Vagina (tissue), 2 donors: ENCODE measurements around the gene NR1I2. TPM values are rescaled to one million over a fixed set of nuclear protein-coding genes. Genes with fewer than 3 reads are reported as not detected.

Experiments
- DNase-seq, 2 donors: peaks; one replicate each; pipeline ENCODE4 v3.0.0-alpha.2; 2017; ENCODE audit errors: extremely low spot score in 2 of 2
- H3K27ac ChIP-seq: fragments of 200-600 bp; sonication (generic); one replicate; pipeline ENCODE4 v1.5.1; 2019
- H3K27me3 ChIP-seq: fragments of 200-600 bp; sonication (generic); one replicate; pipeline ENCODE4 v1.5.1; 2019
- H3K36me3 ChIP-seq, 2 donors: fragments of 200-600 bp; sonication (generic); one replicate each; pipeline ENCODE4 v1.5.1; 2017 to 2019
- H3K4me1 ChIP-seq: fragments of 200-600 bp; sonication (generic); one replicate; pipeline ENCODE4 v1.5.1; 2019
- H3K4me3 ChIP-seq, 2 donors: fragments of 200-600 bp; sonication (generic); 1 replicate in 1 of 2; 2 replicates in 1 of 2; pipeline ENCODE4 v1.5.1; 2016 to 2019
- H3K9me3 ChIP-seq: fragments of 200-600 bp; sonication (generic); one replicate; pipeline ENCODE4 v1.5.1; 2019
- POLR2A ChIP-seq, 2 donors: fragments of 450-650 bp; IDR thresholded peaks; one replicate each; pipeline ENCODE4 v1.6.1; 2017; ENCODE audit warnings: antibody characterized with exemption in 2 of 2, mild to moderate bottlenecking in 2 of 2, moderate library complexity in 2 of 2
- POLR2AphosphoS5 ChIP-seq, 2 donors: sonication (generic); formaldehyde crosslinking; IDR thresholded peaks; one replicate each; pipeline ENCODE4 v1.9.0; 2017; ENCODE audit warnings: antibody characterized with exemption in 2 of 2, mild to moderate bottlenecking in 2 of 2, low read depth in 1 of 2; ENCODE audit not compliant: insufficient read depth in 1 of 2
- intact Hi-C: fragments of 100-400 bp; cut with DNase I; formaldehyde crosslinking; loops from one replicate; pipeline ENCODE4 v1.15.1; 2023
- total RNA-seq: library from RNA; depleted of rRNA; stranded (reverse); fragments of >200 nt; gene quantifications from one replicate; pipeline ENCODE4 v1.2.3, GENCODE V29; 2016
- TF ChIP-seq, protein P1 (sequence below), 3 experiments: fragments of 450-650 bp in 2 of 3; fragments of 200-600 bp in 1 of 3; sonication (generic) in 1 of 3; IDR thresholded peaks; one replicate each; pipeline ENCODE4 v1.5.1; 2017 to 2019; ENCODE audit warnings: antibody characterized with exemption in 3 of 3, mild to moderate bottlenecking in 2 of 3, moderate library complexity in 2 of 3

NR1I2 gene
- total RNA-seq, 1 donor from 2014 or later, result not detected

DNA sequence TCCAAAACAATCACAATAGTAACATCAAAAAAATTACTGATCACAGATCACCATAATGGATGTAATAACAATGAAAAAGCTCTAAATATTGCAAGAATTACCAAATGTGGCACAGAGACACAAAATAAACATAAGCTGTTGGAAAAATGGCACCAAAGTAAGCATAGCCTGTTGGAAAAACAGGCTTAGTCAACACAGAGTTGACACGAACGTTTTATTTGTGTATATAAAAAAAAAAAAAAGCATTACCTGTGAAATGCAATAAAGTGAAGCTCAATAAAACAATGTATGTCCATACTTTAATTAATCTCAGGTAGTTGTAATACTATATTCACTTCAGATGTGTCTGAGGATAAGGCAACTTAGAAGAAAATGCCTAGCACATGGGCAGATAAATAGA lies 77.1 kb downstream of the NR1I2 start:
- TF ChIP-seq POLR2AphosphoS5 (IDR thresholded peaks at IDR 0.05; ENCODE audit: insufficient read depth in 1 of 2, low read depth in 1 of 2) (no peak), POLR2A (IDR thresholded peaks at IDR 0.05) (no peak)
- TF ChIP-seq, protein P1, sequence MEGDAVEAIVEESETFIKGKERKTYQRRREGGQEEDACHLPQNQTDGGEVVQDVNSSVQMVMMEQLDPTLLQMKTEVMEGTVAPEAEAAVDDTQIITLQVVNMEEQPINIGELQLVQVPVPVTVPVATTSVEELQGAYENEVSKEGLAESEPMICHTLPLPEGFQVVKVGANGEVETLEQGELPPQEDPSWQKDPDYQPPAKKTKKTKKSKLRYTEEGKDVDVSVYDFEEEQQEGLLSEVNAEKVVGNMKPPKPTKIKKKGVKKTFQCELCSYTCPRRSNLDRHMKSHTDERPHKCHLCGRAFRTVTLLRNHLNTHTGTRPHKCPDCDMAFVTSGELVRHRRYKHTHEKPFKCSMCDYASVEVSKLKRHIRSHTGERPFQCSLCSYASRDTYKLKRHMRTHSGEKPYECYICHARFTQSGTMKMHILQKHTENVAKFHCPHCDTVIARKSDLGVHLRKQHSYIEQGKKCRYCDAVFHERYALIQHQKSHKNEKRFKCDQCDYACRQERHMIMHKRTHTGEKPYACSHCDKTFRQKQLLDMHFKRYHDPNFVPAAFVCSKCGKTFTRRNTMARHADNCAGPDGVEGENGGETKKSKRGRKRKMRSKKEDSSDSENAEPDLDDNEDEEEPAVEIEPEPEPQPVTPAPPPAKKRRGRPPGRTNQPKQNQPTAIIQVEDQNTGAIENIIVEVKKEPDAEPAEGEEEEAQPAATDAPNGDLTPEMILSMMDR (IDR thresholded peaks at IDR 0.05), result no peak
- H3K36me3 ChIP-seq, result peaks cover 3 to 21% of the 10 kb centered on the region in 2 donors

DNA sequence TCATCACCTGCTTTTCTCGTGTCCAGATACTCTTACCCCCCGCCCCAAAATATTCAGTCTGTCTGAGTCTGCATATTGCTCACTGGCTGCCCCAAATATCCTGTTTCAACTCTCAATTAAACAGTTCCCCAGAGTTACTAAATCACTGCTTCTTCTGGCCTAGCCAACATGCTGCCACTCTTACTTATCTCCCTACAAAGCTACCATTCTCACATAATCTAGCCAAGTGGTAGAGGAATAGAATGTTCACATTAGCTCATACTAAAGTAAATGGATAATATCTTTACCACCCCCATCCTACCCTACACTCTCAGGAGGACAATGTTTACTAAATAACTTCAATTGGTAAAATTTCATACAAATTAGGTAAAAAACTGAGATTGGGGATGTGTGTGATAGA lies 77.8 kb downstream of the NR1I2 start:
- no peaks in the 10 kb centered on the region for H3K4me1 ChIP-seq
- intact Hi-C loops, result no loop called here
- H3K27me3 ChIP-seq, result no peaks in the 10 kb centered on the region
- H3K36me3 ChIP-seq, result peaks cover 3 to 21% of the 10 kb centered on the region in 2 donors
- no peaks in the 10 kb centered on the region for H3K9me3 ChIP-seq
- no peak for TF ChIP-seq POLR2A (IDR thresholded peaks at IDR 0.05)
- TF ChIP-seq, protein P1 (IDR thresholded peaks at IDR 0.05), result no peak
- TF ChIP-seq POLR2AphosphoS5 (IDR thresholded peaks at IDR 0.05; ENCODE audit: insufficient read depth in 1 of 2, low read depth in 1 of 2), result no peak
- DNase-seq, result no peak
- no peak overlapping the region for H3K27ac ChIP-seq
- no peak overlapping the region for H3K4me3 ChIP-seq

More for the DNA sequence above, 77.1 kb downstream of the NR1I2 start:
- no peak for DNase-seq
- intact Hi-C loops, result no loop called here
- Histone ChIP-seq H3K27me3 (no peaks in the 10 kb centered on the region), H3K4me1 (no peaks in the 10 kb centered on the region), H3K9me3 (no peaks in the 10 kb centered on the region), H3K4me3 (no peak overlapping the region), H3K27ac (no peak overlapping the region)

DNA sequence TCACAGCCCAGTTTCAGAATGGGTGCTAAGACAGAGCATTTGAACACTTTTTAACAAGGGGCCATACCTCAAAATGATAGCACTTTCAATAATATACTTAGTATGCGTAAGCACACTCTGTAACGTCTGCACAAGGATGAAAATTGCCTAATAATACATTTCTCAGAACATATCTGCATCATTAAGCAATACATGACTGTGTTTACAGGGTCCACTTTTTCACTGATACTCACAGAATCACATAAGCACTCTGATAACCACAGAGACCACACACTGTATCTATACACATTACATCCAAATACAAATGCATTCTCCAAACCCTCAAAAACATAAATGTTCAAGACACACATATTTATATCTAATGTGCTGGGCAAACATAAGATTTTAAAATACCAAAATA lies 79.8 kb downstream of the NR1I2 start:
- DNase-seq, result no peak
- Histone ChIP-seq H3K27me3 (no peaks in the 10 kb centered on the region), H3K4me1 (no peaks in the 10 kb centered on the region), H3K4me3 (no peak overlapping the region), H3K36me3 (peaks cover 3 to 21% of the 10 kb centered on the region in 2 donors), H3K27ac (no peak overlapping the region), H3K9me3 (no peaks in the 10 kb centered on the region)
- TF ChIP-seq, protein P1 (IDR thresholded peaks at IDR 0.05), result no peak
- TF ChIP-seq POLR2AphosphoS5 (IDR thresholded peaks at IDR 0.05; ENCODE audit: insufficient read depth in 1 of 2, low read depth in 1 of 2), result no peak
- no peak for TF ChIP-seq POLR2A (IDR thresholded peaks at IDR 0.05)
- intact Hi-C loops, result no loop called here

DNA sequence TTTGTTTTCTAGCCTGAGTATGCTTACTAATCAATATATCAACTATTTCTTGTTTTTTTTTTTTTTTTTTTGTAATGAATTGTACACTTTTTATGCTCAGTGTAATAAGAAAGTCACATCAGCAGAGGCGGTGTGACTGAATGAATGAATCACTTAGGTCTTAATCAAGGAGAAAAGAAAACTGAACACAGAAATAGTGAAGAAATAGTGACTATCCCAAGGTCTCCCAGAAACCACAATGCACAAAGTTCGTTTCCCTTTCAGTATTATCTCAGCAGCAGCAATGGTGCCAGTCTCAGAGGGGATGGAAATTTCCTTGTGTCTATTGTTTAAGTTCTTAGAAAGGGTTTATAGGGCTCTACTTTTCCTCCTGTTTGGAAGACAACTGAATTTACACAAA lies 80.7 kb downstream of the NR1I2 start:
- no peaks in the 10 kb centered on the region for H3K4me1 ChIP-seq
- peaks cover 3 to 19% of the 10 kb centered on the region in 2 donors for H3K36me3 ChIP-seq
- H3K27ac ChIP-seq, result no peak overlapping the region
- no peak for DNase-seq
- no peak overlapping the region for H3K4me3 ChIP-seq
- TF ChIP-seq POLR2AphosphoS5 (IDR thresholded peaks at IDR 0.05; ENCODE audit: insufficient read depth in 1 of 2, low read depth in 1 of 2) (no peak), POLR2A (IDR thresholded peaks at IDR 0.05) (no peak)
- TF ChIP-seq, protein P1 (IDR thresholded peaks at IDR 0.05), result no peak
- H3K9me3 ChIP-seq, result no peaks in the 10 kb centered on the region
- H3K27me3 ChIP-seq, result no peaks in the 10 kb centered on the region
- intact Hi-C loops, result no loop called here

DNA sequence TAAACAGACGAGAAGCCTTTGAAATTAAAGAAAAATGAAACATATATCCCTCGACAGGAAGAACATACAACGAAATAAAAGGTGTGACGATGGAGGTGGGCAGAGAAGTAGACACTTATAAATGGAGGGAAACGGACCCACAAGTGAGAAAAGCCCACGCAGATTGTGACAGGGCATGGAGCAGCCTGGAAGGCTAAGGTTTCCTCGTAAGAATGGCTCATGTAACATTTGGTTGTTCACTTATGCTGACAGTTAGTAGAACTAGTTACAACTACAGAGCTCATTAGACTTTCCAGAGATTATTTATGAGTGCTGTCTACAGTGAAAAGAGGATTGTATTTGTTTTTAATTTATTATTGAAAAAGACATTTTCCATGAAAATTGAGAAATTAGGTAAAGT lies 82.6 kb downstream of the NR1I2 start:
- H3K36me3 ChIP-seq, result peaks cover 3 to 12% of the 10 kb centered on the region in 2 donors
- H3K4me1 ChIP-seq, result no peaks in the 10 kb centered on the region
- no peaks in the 10 kb centered on the region for H3K27me3 ChIP-seq
- no peaks in the 10 kb centered on the region for H3K9me3 ChIP-seq
- DNase-seq, result no peak
- intact Hi-C loops, result no loop called here
- no peak overlapping the region for H3K27ac ChIP-seq
- no peak overlapping the region for H3K4me3 ChIP-seq
- TF ChIP-seq, protein P1 (IDR thresholded peaks at IDR 0.05), result no peak
- no peak for TF ChIP-seq POLR2A (IDR thresholded peaks at IDR 0.05)
- no peak for TF ChIP-seq POLR2AphosphoS5 (IDR thresholded peaks at IDR 0.05; ENCODE audit: insufficient read depth in 1 of 2, low read depth in 1 of 2)

Other genes starting within 250 kb of the NR1I2 start
- gene CD80, start 222.5 kb upstream of the NR1I2 start, total RNA-seq, result not detected
- gene ADPRH, start 202.6 kb upstream of the NR1I2 start, total RNA-seq, result 2.9 TPM
- gene PLA1A, start 184.2 kb upstream of the NR1I2 start, total RNA-seq, result 1.7 TPM
- 3.4 TPM for gene POPDC2, start 121.5 kb upstream of the NR1I2 start, total RNA-seq
- gene COX17, start 104.7 kb upstream of the NR1I2 start, total RNA-seq, result 27.3 TPM
- gene CFAP91, start 79.1 kb upstream of the NR1I2 start, total RNA-seq, result 4.2 TPM